Activated CD4-positive, alpha-beta T cell treated with anti-CD3 and anti-CD28 coated beads, Interleukin-2, amount 50 U/mL, for 4 hours (primary cell): ENCODE measurements around the gene ATXN7L3.
"Not testable (repeated sequence)": the region's sequence is repeated elsewhere in the genome, so short reads cannot be mapped to it uniquely, and the experiment has no call there.

Source experiments
- DNase-seq, 2 experiments: peaks; one replicate each; pipeline ENCODE4 v3.0.0-alpha.2; 2020

Gene ATXN7L3

DNA sequence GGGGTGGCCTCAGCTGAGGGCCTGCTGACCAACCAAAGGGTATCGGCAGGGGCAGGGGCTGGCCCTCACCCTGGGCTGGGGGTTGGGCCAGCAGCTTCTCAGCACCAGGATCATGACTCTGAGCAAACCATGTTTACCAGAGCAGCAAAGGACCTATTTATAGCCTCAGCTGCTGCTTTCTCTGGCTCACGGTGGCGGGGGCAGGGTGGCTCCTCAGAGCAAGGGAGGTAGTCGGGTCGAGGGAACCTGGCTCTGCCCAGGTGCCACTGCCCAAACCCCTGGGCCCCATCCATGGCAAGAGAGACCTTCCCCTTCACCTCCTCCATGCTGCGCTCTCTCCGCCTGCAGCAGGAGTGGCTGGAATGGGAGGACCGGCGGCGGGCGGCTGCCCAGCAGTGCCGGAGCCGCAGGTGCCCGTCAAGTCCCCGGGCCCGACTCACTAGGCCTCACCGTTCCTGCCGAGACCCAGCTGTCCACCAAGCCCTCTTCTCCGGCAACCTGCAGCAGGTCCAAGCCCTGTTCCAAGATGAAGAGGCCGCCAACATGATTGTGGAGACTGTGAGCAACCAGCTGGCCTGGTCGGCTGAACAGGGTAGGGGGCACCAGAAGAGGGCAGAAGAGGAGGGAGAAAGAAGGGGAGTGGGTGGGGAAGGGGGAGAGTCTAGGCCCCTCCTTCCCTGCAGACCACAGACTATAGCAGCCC is 29.0 kb downstream of the ATXN7L3 start, which contains the start of gene ASB16:
TSS of gene ASB16 (plus strand) at position 206 of the 703 bp plus-strand sequence. CDS start at position 292, 86 bp downstream.
- no peak for DNase-seq

DNA sequence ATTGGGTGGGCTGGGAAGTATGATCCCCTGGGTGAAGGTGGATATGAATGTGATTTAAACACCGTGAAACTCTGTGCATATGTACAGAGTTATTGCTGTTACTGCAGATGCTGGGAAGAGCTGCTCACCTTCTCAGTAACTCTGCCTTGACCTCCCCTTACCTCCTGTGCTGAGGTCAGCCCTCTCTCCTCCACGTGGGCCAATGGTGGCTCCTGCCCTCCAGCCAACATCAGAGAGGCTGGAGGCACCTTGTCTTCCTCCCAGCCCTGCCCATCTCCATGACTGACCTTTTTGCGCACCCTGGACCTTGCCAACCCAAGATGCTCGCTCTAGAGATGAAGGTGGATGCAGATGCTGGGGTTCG is 29.6 kb downstream of the ATXN7L3 start:
- DNase-seq, result no peak

DNA sequence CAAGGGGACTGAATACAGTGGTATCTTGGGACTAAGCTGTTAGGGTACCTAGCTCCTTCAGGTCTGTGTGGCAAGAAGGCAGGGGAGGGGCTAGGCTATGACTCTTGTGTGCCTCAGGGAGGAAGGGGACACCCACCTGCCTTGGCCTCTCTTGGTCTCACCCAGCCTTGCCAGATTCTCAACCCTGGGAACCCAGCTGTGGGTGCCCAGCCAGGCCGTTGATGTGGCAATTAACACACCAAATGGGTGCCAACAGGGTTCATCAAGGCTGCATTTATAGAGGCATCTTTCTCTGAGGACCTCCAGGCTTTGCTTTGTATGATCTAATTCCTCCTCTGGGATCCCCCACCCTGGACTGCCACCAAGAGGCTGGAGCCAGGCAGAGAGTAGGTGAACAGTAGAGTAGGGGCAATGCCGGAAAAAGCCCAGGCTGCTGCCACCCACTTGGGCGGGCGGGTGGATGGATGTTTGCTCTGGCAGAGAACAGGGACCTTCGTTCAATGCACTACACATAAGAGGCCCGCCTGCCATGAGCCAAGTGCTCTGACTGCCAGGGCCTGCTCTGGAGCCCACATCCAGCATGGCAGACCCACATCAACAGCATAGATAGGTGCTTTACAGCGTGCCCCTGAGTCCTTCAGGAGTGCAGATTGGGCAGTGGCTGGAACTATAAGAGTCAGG is 32.4 kb downstream of the ATXN7L3 start:
- DNase-seq, result no peak

DNA sequence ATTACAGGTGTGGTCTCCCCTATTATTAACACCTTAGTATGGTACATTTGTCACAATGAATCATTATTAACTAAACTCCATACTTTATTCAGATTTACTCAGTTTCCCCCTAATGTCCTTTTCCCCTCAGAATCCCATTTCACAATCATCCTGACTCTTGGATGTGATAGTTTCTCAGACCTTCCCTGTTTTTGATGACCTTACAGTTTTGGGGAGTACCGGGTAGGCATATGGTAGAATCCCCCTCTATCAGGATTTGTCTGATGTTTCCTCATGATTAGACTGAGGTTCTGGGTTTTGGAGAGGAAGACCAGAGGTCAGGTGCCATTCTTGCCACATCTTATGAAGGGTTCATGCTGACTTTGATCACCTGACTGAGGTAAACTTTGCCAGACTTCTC is 35.2 kb downstream of the ATXN7L3 start:
- DNase-seq, result no peak

DNA sequence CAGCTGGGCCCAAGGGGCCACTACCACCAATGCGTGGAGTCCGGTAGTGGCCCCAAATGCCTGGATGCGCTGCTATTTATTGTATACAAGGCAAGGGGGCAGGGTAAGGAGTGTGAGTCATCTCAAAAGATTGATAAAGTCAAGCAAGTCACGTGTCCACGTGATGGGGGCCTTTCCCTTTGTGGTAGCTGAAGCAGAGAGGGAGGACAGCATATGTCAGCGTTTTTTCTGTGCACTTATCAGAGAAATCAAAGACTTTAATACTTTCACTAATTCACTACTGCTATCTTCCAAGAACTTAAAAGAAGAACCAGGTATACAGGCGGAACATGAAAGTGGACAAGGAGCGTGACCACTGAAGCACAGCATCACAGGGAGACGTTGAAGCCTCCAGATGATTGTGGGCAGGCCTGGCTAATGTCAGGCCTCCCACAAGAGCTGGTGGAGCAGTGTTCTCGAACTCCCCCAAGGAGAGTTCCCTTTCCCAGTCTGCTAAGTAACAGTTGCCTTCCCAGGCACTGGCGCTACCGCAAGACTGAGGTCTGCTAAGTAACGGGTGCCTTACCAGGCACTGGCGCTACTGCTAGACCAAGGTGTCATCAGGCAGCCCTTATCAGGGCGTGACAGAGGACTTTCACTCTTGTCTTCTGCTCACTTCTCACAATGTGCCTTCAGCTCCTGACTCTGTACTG is 40.0 kb downstream of the ATXN7L3 start:
- DNase-seq, result peak; percentile 21 to 27

DNA sequence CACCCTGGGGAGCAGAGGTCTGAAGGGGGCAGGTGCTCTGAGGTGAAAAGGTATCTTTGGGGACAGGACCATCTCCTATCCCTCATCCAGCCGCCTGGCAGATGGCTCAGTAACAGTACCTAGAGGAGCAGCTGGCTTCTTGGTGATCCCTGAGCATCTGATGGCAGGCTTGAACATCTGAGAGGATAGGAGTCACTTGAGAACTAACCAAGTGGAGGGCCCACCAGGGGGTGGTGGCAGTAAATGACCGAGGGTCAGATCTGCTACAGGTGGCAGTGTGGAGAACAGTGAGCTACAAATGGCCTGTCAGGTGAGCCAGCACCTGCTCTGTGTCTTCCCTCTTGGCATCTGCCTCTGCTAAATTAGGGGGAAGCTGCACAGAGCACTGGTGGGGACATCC is 44.2 kb downstream of the ATXN7L3 start:
- DNase-seq, result no peak

DNA sequence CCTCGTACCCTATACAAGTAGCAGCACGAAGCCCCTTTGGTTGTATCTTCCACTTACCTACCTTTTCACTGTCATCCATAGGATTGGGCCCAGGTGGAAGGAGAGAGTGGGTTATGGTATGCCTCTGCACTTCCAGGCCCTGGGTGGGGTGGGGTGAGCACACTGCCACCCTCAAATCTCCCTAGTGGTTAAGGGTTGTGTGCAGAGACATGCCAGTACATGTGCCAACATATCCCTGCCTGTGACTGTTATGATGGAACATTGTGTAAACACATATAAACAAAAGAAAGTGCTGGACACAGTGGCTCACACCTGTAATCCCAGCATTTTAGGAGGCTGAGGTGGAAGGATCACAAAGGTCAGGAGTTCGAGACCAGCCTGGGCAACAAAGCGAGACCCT is 46.8 kb downstream of the ATXN7L3 start:
- no peak for DNase-seq

DNA sequence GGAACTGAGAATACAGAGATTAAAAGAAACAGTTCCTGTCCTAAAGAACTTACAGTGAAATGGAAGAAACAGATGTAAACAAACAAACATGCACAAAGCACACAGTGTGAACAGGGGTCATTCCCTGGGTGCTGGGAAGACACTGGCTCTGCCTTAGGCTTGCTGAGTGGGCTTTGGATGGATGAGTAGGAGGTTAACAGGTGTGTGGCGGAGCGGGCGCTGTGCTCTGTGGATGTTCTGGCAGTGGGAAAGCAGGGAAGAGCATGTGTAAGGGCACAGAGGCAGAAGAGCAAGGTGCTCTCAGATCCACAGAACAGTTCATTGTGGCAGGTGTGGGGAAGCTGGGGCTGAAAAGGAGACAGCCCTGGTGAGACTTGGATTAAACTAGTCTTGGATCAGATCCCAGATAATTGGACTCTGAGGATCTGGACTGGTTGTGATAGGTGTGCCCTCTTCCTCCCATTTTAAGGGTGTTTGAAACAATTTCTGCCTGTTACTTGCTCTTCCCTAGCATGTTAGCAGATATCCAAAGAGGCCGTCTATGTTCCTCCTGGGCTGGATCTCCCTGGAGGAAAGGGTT is 49.8 kb downstream of the ATXN7L3 start:
- DNase-seq, result no peak

DNA sequence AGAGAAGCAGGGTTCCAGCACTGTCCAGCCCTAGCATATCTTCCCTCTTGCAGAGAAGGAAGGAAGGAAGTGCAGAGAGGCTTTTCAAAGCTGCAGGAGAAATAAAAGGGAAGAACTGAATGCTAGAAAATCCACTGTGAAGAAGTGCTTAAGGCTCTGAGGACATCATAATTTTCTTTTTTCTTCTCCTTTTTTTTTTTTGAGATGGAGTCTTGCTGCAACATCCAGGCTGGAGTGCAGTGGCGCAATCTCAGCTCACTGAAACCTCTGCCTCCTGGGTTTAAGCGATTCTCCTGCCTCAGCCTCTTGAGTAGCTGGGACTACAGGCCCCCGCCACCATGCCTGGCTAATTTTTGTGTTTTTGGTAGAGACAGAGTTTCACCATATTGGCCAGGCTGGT is 50.6 kb downstream of the ATXN7L3 start:
- not testable (repeated sequence) for DNase-seq

DNA sequence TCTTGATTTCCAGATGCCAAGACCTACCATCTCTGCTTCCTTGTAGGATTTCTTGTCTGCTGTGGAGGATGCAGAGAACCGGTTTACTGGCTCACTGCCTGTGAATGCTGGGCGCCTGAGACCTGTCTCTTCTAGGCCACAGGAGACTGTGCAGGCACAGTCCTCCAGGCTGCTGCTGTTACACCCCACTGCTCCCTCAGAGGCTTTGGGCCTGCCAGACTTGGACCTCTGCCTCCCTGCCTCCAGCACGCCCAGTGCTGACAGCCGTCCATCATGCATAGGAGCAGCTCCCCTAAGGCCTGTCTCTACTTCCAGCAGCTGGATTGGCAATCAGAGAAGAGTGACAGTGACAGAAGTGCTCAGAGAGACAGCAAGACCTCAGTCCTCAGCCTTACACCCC is 51.9 kb downstream of the ATXN7L3 start:
- DNase-seq, result no peak

DNA sequence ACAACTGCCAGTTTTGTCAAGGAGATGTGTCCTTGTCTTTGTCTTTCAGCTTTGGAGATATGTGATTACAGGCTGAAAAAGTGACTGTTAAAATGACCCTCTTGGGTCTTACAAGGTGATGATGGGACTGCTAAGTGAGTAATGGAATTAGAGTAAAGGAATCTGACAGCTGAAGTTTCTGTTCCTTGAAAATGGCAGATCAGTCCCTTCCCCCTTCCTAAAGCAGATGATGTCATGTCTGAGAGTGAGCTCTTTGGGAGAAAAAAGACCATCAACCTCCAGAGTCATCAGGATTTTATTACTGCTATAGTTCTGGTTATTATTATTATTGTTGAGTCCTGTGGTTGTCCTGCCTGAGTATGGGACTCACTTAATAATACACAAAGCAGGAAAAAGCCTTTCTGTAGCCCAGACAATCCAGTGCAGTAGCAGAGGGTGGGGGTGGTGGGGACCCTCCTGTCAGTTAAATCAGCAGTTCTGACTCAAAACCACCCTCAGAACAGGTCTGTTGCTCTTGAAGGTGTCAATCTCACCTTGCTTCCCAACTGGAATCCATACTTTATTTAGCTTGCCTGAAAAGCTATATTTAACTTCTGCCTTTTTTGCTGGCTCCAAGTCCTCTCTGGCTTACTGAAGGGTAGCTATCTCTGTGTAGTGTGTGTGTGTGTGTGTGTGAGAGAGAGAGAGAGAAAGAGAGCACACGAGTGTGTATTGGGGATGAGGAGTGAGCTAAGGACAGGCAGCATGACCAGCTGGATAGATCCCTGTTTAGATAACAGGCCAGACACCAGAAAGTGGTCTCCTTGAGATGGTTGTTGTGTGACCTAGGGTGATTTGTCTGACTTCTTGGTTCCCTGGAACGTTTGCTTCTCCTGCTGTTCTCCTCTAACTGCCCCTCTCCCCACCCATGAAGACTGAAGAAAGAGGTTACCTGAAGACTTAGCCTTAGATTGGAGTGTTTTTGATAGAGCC is 53.0 kb downstream of the ATXN7L3 start:
- no peak for DNase-seq

DNA sequence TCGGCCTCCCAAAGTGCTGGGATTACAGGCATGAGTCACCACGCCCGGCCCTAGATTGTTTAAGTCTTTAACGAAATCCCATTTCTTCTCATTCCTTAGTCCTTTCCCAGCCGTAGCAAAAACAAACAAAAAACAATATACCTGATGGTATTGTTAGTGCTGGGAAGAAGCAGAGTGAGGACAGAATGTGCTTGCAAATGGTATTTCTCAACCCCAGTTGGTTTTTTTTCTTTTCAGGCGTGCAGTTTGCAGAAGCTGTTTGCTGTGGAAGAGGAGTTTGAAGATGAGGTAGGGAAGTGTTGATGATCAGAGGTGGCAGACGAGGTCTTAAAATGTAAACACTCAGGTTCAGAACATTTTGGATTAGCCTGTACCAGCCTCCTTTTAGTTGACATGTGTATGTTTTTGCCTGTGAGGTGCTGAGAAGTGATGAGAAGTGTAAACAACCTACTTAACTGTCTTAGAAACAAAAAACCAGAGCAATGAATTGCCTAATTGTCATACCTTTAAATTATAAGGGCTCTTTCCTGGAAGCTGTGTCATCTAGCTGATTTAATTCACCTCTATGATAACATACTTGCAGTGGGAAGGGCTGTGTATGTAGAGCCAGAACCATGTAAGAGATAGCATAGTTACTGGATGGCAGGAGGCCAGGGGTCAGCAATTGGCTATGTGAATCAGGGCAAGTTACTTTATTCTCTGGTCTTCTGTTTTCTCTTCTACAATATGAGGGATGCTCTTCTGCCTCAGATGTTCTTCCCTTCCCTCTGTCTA is 54.5 kb downstream of the ATXN7L3 start:
- DNase-seq, result no peak

DNA sequence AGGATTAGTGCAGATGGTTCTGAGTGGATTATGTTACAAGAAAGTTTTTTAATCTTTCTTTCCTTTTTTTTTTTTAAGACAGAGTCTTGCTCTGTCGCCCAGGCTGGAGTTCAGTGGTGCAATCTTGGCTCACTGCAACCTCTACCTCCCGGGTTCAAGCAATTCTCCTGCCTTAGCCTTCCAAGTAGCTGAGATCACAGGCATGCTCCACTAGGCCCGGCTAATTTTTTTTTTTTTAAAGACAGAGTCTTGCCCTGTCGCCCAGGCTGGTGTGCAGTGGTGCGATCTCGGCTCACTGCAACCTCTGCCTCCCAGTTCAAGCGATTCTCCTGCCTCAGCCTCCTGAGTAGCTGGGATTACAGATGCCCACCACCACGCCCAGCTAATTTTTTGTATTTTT is 55.8 kb downstream of the ATXN7L3 start:
- DNase-seq, result not testable (repeated sequence)
